ENCODE data around the gene EPHA10.
"Not testable (repeated sequence)": the region's sequence is repeated elsewhere in the genome, so short reads cannot be mapped to it uniquely, and the experiment has no call there.

The EPHA10 gene

GRCh38 chr1:37739222-37739621, 25.7 kb downstream of the EPHA10 start:
- DNase-seq (ENCODE audit: low read depth in 1 of 2, low spot score in 1 of 2): peak in 1 of 2 experiments; percentile 15
- no peak for TF ChIP-seq JUND (IDR thresholded peaks at IDR 0.05; ENCODE audit: low read depth)
- in situ Hi-C loops (cut with HindIII; ENCODE audit: low pct_unique_long_range_greater_than_20kb, low sequenced_read_pairs): no loop called here

- in situ Hi-C loops (cut with HindIII; ENCODE audit: low pct_unique_long_range_greater_than_20kb, low sequenced_read_pairs); DNase-seq (ENCODE audit: low read depth in 1 of 2, low spot score in 1 of 2): not testable (repeated sequence)
Measured at GRCh38 chr1:37738619-37739018, 26.3 kb downstream of the EPHA10 start.

- DNase-seq (ENCODE audit: low read depth in 1 of 2, low spot score in 1 of 2); in situ Hi-C loops (cut with HindIII; ENCODE audit: low pct_unique_long_range_greater_than_20kb, low sequenced_read_pairs): not testable (repeated sequence)
Measured at GRCh38 chr1:37737975-37738374, 26.9 kb downstream of the EPHA10 start.

GRCh38 chr1:37734629-37735591, 30.0 kb downstream of the EPHA10 start:
- TF ChIP-seq JUND (IDR thresholded peaks at IDR 0.05; ENCODE audit: low read depth): no peak
- in situ Hi-C loops (cut with HindIII; ENCODE audit: low pct_unique_long_range_greater_than_20kb, low sequenced_read_pairs): no loop called here
- no peak for DNase-seq (ENCODE audit: low read depth in 1 of 2, low spot score in 1 of 2)

GRCh38 chr1:37732111-37732780, 32.7 kb downstream of the EPHA10 start:
- in situ Hi-C loops (cut with HindIII; ENCODE audit: low pct_unique_long_range_greater_than_20kb, low sequenced_read_pairs): no loop called here
- no peak for TF ChIP-seq JUND (IDR thresholded peaks at IDR 0.05; ENCODE audit: low read depth)
- no peak for DNase-seq (ENCODE audit: low read depth in 1 of 2, low spot score in 1 of 2)

- in situ Hi-C loops (cut with HindIII; ENCODE audit: low pct_unique_long_range_greater_than_20kb, low sequenced_read_pairs): no loop called here
- DNase-seq (ENCODE audit: low read depth in 1 of 2, low spot score in 1 of 2): no peak
- no peak for TF ChIP-seq JUND (IDR thresholded peaks at IDR 0.05; ENCODE audit: low read depth)
Measured at GRCh38 chr1:37731312-37732019, 33.5 kb downstream of the EPHA10 start.

- in situ Hi-C loops (cut with HindIII; ENCODE audit: low pct_unique_long_range_greater_than_20kb, low sequenced_read_pairs): no loop called here
- no peak for TF ChIP-seq JUND (IDR thresholded peaks at IDR 0.05; ENCODE audit: low read depth)
- no peak for DNase-seq (ENCODE audit: low read depth in 1 of 2, low spot score in 1 of 2)
Measured at GRCh38 chr1:37730376-37730775, 34.5 kb downstream of the EPHA10 start.

- no peak for DNase-seq (ENCODE audit: low read depth in 1 of 2, low spot score in 1 of 2)
- in situ Hi-C loops (cut with HindIII; ENCODE audit: low pct_unique_long_range_greater_than_20kb, low sequenced_read_pairs): no loop called here
- TF ChIP-seq JUND (IDR thresholded peaks at IDR 0.05; ENCODE audit: low read depth): no peak
Measured at GRCh38 chr1:37728416-37728815, 36.5 kb downstream of the EPHA10 start.

GRCh38 chr1:37726751-37727585, 38.0 kb downstream of the EPHA10 start:
- no peak for DNase-seq (ENCODE audit: low read depth in 1 of 2, low spot score in 1 of 2)
- in situ Hi-C loops (cut with HindIII; ENCODE audit: low pct_unique_long_range_greater_than_20kb, low sequenced_read_pairs): no loop called here
- TF ChIP-seq JUND (IDR thresholded peaks at IDR 0.05; ENCODE audit: low read depth): no peak

GRCh38 chr1:37725851-37726613, 38.9 kb downstream of the EPHA10 start:
- TF ChIP-seq JUND (IDR thresholded peaks at IDR 0.05; ENCODE audit: low read depth): no peak
- no peak for DNase-seq (ENCODE audit: low read depth in 1 of 2, low spot score in 1 of 2)
- in situ Hi-C loops (cut with HindIII; ENCODE audit: low pct_unique_long_range_greater_than_20kb, low sequenced_read_pairs): no loop called here

GRCh38 chr1:37724575-37724974, 40.3 kb downstream of the EPHA10 start:
- TF ChIP-seq JUND (IDR thresholded peaks at IDR 0.05; ENCODE audit: low read depth): no peak
- DNase-seq (ENCODE audit: low read depth in 1 of 2, low spot score in 1 of 2): no peak
- in situ Hi-C loops (cut with HindIII; ENCODE audit: low pct_unique_long_range_greater_than_20kb, low sequenced_read_pairs): no loop called here
